H1 (cell line): ENCODE measurements around the gene BEST3. TPM values are rescaled to one million over a fixed set of nuclear protein-coding genes. Genes with fewer than 3 reads are reported as not detected.

Experiments
- CTCF ChIA-PET: fragments of 300-600 bp; sonication (Branson Sonifier 250); formaldehyde crosslinking; loops from one replicate; lab custom pipeline; 2021; ENCODE audit not compliant: partially characterized antibody; lab: Charles Lee
- POLR2A ChIA-PET: fragments of 300-600 bp; sonication (Branson Sonifier 250); formaldehyde crosslinking; loops from one replicate; lab custom pipeline; 2021; ENCODE audit warnings: inconsistent platforms; ENCODE audit not compliant: partially characterized antibody; lab: Charles Lee
- DNase-seq, 2 experiments: peaks; one replicate each; pipeline versions ENCODE4 v3.0.0 to v3.0.0-alpha.2; 2010 to 2022; ENCODE audit warnings: low spot score in 2 of 2, low read depth in 1 of 2, mixed read lengths in 1 of 2
- FAIRE-seq: peaks from 2 replicates; lab custom pipeline; 2011; peaks lifted over from hg19 to GRCh38; lab: Jason Lieb, UNC
- H2AFZ ChIP-seq: 2 replicates; pipeline ENCODE4 v1.8.1; 2012; ENCODE audit warnings: low read length, inconsistent platforms
- H2AK5ac ChIP-seq: 2 replicates; pipeline ENCODE4 v1.6.1; 2013; ENCODE audit warnings: low read depth, low read length
- H2BK120ac ChIP-seq: replicated peaks from 2 replicates; pipeline ENCODE3; 2013; ENCODE audit warnings: low read depth, low read length, inconsistent platforms
- H2BK12ac ChIP-seq: 2 replicates; pipeline ENCODE4 v1.6.1; 2013; ENCODE audit warnings: low read depth, low read length
- H2BK15ac ChIP-seq: 2 replicates; pipeline ENCODE4 v1.6.1; 2013; ENCODE audit warnings: low read length
- H2BK20ac ChIP-seq: 2 replicates; pipeline ENCODE4 v1.6.1; 2013; ENCODE audit warnings: low read length
- H2BK5ac ChIP-seq: 2 replicates; pipeline ENCODE4 v1.6.1; 2013; ENCODE audit warnings: low read depth, low read length
- H3K14ac ChIP-seq: 2 replicates; pipeline ENCODE4 v1.6.1; 2013; ENCODE audit warnings: inconsistent platforms; ENCODE audit not compliant: insufficient read length
- H3K18ac ChIP-seq: 2 replicates; pipeline ENCODE4 v1.6.1; 2013; ENCODE audit warnings: low read length; ENCODE audit errors: extremely low read depth
- H3K23ac ChIP-seq: 2 replicates; pipeline ENCODE4 v1.6.1; 2013; ENCODE audit warnings: inconsistent platforms; ENCODE audit not compliant: insufficient read length
- H3K23me2 ChIP-seq: 2 replicates; pipeline ENCODE4 v1.6.1; 2013; ENCODE audit warnings: low read depth, low read length
- H3K27ac ChIP-seq: 2 replicates; pipeline ENCODE4 v1.6.1; 2011; ENCODE audit warnings: low read depth, low read length, inconsistent platforms
- H3K27me3 ChIP-seq, 4 experiments: replicated peaks in 1 of 4; 1 replicate in 1 of 4; 2 replicates in 3 of 4; pipeline versions ENCODE4 v1.6.1 to v1.8.1; 2011 to 2013; ENCODE audit warnings: low read length in 3 of 4, mild to moderate bottlenecking in 3 of 4, inconsistent platforms in 2 of 4, mixed read lengths in 2 of 4, moderate library complexity in 1 of 4; ENCODE audit not compliant: control insufficient read depth in 3 of 4, insufficient read depth in 3 of 4; ENCODE audit errors: extremely low read depth in 1 of 4
- H3K36me3 ChIP-seq, 4 experiments: 2 replicates each; pipeline versions ENCODE4 v1.6.1 to v1.8.1; 2011 to 2013; ENCODE audit warnings: mild to moderate bottlenecking in 4 of 4, low read length in 3 of 4, moderate library complexity in 2 of 4, control low read depth in 1 of 4, inconsistent platforms in 1 of 4; ENCODE audit not compliant: insufficient read depth in 4 of 4, control insufficient read depth in 2 of 4
- H3K4ac ChIP-seq: replicated peaks from 2 replicates; pipeline ENCODE3; 2013; ENCODE audit warnings: low read length, low read depth, mixed read lengths, inconsistent platforms; ENCODE audit not compliant: insufficient read length
- H3K4me1 ChIP-seq, 4 experiments: replicated peaks in 1 of 4; 1 replicate in 1 of 4; 2 replicates in 3 of 4; pipeline versions ENCODE4 v1.6.1 to v1.8.1; 2011 to 2013; ENCODE audit warnings: low read length in 3 of 4, inconsistent platforms in 2 of 4, mixed read lengths in 1 of 4; ENCODE audit not compliant: insufficient read depth in 4 of 4, control insufficient read depth in 3 of 4
- H3K4me2 ChIP-seq, 2 experiments: 2 replicates each; pipeline versions ENCODE4 v1.6.1 to v1.8.1; 2011 to 2013; ENCODE audit warnings: low read depth in 2 of 2, low read length in 2 of 2, control low read depth in 1 of 2, inconsistent platforms in 1 of 2, mild to moderate bottlenecking in 1 of 2; ENCODE audit not compliant: insufficient read depth in 1 of 2
- H3K4me3 ChIP-seq, 4 experiments: fragments of 200-600, 300-600 bp in 1 of 4; sonication (generic), shearing (Covaris generic), sonication (Bioruptor Twin) in 1 of 4; 2 replicates each; pipeline versions ENCODE4 v1.5.1 to v1.8.1; 2011 to 2016; ENCODE audit warnings: low read length in 4 of 4, low read depth in 3 of 4, control low read depth in 2 of 4, inconsistent platforms in 2 of 4, mild to moderate bottlenecking in 2 of 4, mixed read lengths in 1 of 4, moderate library complexity in 1 of 4; ENCODE audit not compliant: insufficient read depth in 2 of 4; ENCODE audit errors: extremely low read depth in 1 of 4
- H3K56ac ChIP-seq: replicated peaks from 2 replicates; pipeline ENCODE3; 2013; ENCODE audit warnings: low read depth, mild to moderate bottlenecking, mixed read lengths, low read length, inconsistent platforms; ENCODE audit not compliant: insufficient read length
- H3K79me1 ChIP-seq: 2 replicates; pipeline ENCODE4 v1.6.1; 2013; ENCODE audit warnings: low read depth, low read length, control low read depth
- H3K79me2 ChIP-seq, 2 experiments: 2 replicates each; pipeline versions ENCODE4 v1.6.1 to v1.8.1; 2012 to 2013; ENCODE audit warnings: low read length in 2 of 2, mild to moderate bottlenecking in 2 of 2, inconsistent platforms in 1 of 2; ENCODE audit not compliant: insufficient read depth in 2 of 2, control insufficient read depth in 1 of 2
- H3K9ac ChIP-seq, 4 experiments: replicated peaks in 1 of 4; 1 replicate in 1 of 4; 2 replicates in 3 of 4; pipeline versions ENCODE4 v1.6.1 to v1.8.1; 2011 to 2013; ENCODE audit warnings: low read depth in 3 of 4, low read length in 3 of 4, control low read depth in 2 of 4, mild to moderate bottlenecking in 2 of 4, moderate library complexity in 2 of 4, inconsistent platforms in 1 of 4; ENCODE audit errors: extremely low read depth in 1 of 4
- H3K9me3 ChIP-seq, 2 experiments: 2 replicates each; pipeline versions ENCODE4 v1.6.1 to v1.8.1; 2012 to 2013; ENCODE audit warnings: mild to moderate bottlenecking in 2 of 2, moderate library complexity in 2 of 2, control low read depth in 1 of 2, inconsistent platforms in 1 of 2, low read depth in 1 of 2, low read length in 1 of 2, mixed read lengths in 1 of 2; ENCODE audit not compliant: insufficient read depth in 2 of 2
- H4K20me1 ChIP-seq, 2 experiments: replicated peaks in 1 of 2; 2 replicates each; pipeline versions ENCODE3 to v1.8.1; 2011 to 2013; ENCODE audit warnings: inconsistent platforms in 2 of 2, low read length in 2 of 2, mild to moderate bottlenecking in 1 of 2; ENCODE audit not compliant: insufficient read depth in 2 of 2, control insufficient read depth in 1 of 2
- H4K5ac ChIP-seq: 2 replicates; pipeline ENCODE4 v1.6.1; 2013; ENCODE audit warnings: low read length, low read depth, mixed read lengths, inconsistent platforms; ENCODE audit not compliant: insufficient read length
- H4K8ac ChIP-seq: 2 replicates; pipeline ENCODE4 v1.8.0; 2013; ENCODE audit warnings: mild to moderate bottlenecking, moderate library complexity, low read length, inconsistent platforms; ENCODE audit not compliant: insufficient read depth; ENCODE audit errors: extremely low read depth
- H4K91ac ChIP-seq: replicated peaks from 2 replicates; pipeline ENCODE3; 2013; ENCODE audit warnings: low read length, mixed read lengths, inconsistent platforms; ENCODE audit not compliant: insufficient read length
- GTF2F1 ChIP-seq: IDR thresholded peaks from 2 replicates; pipeline ENCODE4 v1.6.1; 2012; ENCODE audit warnings: low read depth, low read length, improper control_type of control experiment, borderline replicate concordance
- RNF2 ChIP-seq: fragments of 200-900, 300-1000 bp; sonication (generic); IDR thresholded peaks from 2 replicates; pipeline ENCODE4 v1.7.1; 2016; ENCODE audit warnings: borderline replicate concordance, low read depth, mild to moderate bottlenecking, antibody characterized with exemption, low read length; ENCODE audit not compliant: poor library complexity, severe bottlenecking; ENCODE audit errors: missing control alignments
- SP4 ChIP-seq: IDR thresholded peaks from 2 replicates; pipeline ENCODE4 v1.6.1; 2012; ENCODE audit warnings: low read length, inconsistent platforms
- WGBS, 2 experiments: shearing (Covaris generic) in 1 of 2; methylation state at CpG; one replicate each; pipeline versions ENCODE4 v1.1.6 to v1.1.7; 2013 to 2015; ENCODE audit warnings: low lambda C conversion rate in 2 of 2, mixed read lengths in 2 of 2, inconsistent platforms in 1 of 2, low coverage in 1 of 2, missing lambda C conversion rate in 1 of 2; ENCODE audit not compliant: insufficient replicate concordance in 2 of 2, insufficient coverage in 1 of 2, insufficient read length in 1 of 2; ENCODE audit errors: extremely low coverage in 1 of 2, missing lambda C conversion rate in 1 of 2; 5-methylcytosine and 5-hydroxymethylcytosine counted together
- polyA plus RNA-seq, 7 experiments: library from polyadenylated mRNA; depleted of rRNA in 3 of 7; stranded (reverse) in 5 of 7; unstranded in 2 of 7; fragments of >200 nt in 5 of 7; fragments of 200-250 nt in 2 of 7; gene quantifications; 1 replicate in 5 of 7; 2 replicates in 1 of 7; 4 replicates in 1 of 7; pipeline versions ENCODE4 v1.2.1 to v1.2.3, GENCODE V29; 2011 to 2013; ENCODE audit warnings: missing spikeins in 2 of 7, mixed read lengths in 2 of 7
- total RNA-seq: library from RNA; stranded (reverse); fragmentation: NEBNext Ultra II Directional; extraction: Animal tissue kit (Norgen Biotek cat#: 25700); gene quantifications from 2 replicates; pipeline ENCODE4 v1.2.1, GENCODE V29; 2021

BEST3 gene
- total and polyA plus RNA-seq, 2 of the 8 experiments (the other 6 are each of a cell fraction or from before 2014, with no cell fraction given) = 0.17 TPM; not detected in 1

- ChIA-PET CTCF (interaction anchor here (0.6 to 0.7 kb wide), 3 partner anchors 17 to 1010 kb away, joined by 3 to 4 read pairs (median 3); no protein-coding TSS in a partner anchor), POLR2A (interaction anchor here (0.6 kb wide), 1 partner anchor 41 kb away, joined by 3 read pairs; no protein-coding TSS in a partner anchor)
- H3K4ac ChIP-seq = no peak overlapping the region
- H3K36me3 ChIP-seq = no peaks in the 10 kb centered on the region
- no peak overlapping the region for H2AFZ ChIP-seq
- no peak overlapping the region for H3K4me3 ChIP-seq
- H3K79me2 ChIP-seq = no peaks in the 10 kb centered on the region
- FAIRE-seq (no peak), DNase-seq (no peak)
- no peaks in the 10 kb centered on the region for H4K20me1 ChIP-seq
- peaks cover 0 to 3% (median under 1%) of the 10 kb centered on the region in 4 experiments; a peak in 1 of 7 replicates for H3K4me1 ChIP-seq
- no peak overlapping the region for H3K9ac ChIP-seq
- H3K9me3 ChIP-seq = no peaks in the 10 kb centered on the region
- H3K79me1 ChIP-seq = no peaks in the 10 kb centered on the region
- H2AK5ac ChIP-seq = no peak overlapping the region
- 86% methylated on average over 2 of the region's 2 CpGs; no CpG with 5 or more reads in 1 of the 2 experiments for WGBS, 2 experiments
- H2BK120ac ChIP-seq = no peak overlapping the region
- no peak overlapping the region for H3K27ac ChIP-seq
- no peak overlapping the region for H3K4me2 ChIP-seq
- H2BK15ac ChIP-seq = no peak overlapping the region
- no peak overlapping the region for H3K18ac ChIP-seq
- no peak overlapping the region for H2BK20ac ChIP-seq
- no peaks in the 10 kb centered on the region for H3K27me3 ChIP-seq
- H4K5ac ChIP-seq = no peak overlapping the region
- no peak overlapping the region for H3K23ac ChIP-seq
- H2BK5ac ChIP-seq = no peak overlapping the region
- H3K14ac ChIP-seq = no peak overlapping the region
- H3K23me2 ChIP-seq = no peaks in the 10 kb centered on the region
- no peak overlapping the region for H4K8ac ChIP-seq
- H4K91ac ChIP-seq = no peak overlapping the region
- H2BK12ac ChIP-seq = no peak overlapping the region
- H3K56ac ChIP-seq = no peak overlapping the region
- TF ChIP-seq GTF2F1 (no peak), SP4 (no peak), RNF2 (no peak)
Measured at GRCh38 chr12:69682110-69682755, 16.9 kb downstream of the BEST3 start.
